HepG2 (cell line): Measurements from ENCODE around the gene KRTCAP3. TPM values are rescaled to one million over a fixed set of nuclear protein-coding genes. Genes with fewer than 3 reads are reported as not detected.
A peak's percentile ranks its signal among the peaks of the same experiment; 100 is the strongest.

Experiments used
- CREB3 ChIP-seq: sonication (generic); formaldehyde crosslinking; IDR thresholded peaks from 2 replicates; pipeline ENCODE4 v1.5.0; 2020; ENCODE audit warnings: missing genetic modification reagents
- NCOR1 ChIP-seq: fragments of 200-600 bp; sonication (generic); IDR thresholded peaks from 2 replicates; pipeline ENCODE4 v1.7.0; 2017; ENCODE audit warnings: antibody characterized with exemption, low read length, borderline replicate concordance
- PAXIP1 ChIP-seq: sonication (generic); formaldehyde crosslinking; conservative IDR thresholded peaks from 2 replicates; pipeline ENCODE4 v1.4.0; 2020; ENCODE audit warnings: mild to moderate bottlenecking, missing genetic modification reagents, moderate library complexity
- SNAPC2 ChIP-seq: sonication (generic); formaldehyde crosslinking; IDR thresholded peaks from 2 replicates; pipeline ENCODE4 v1.8.1; 2022; ENCODE audit warnings: mild to moderate bottlenecking, missing genetic modification reagents
- ZBTB44 ChIP-seq: sonication (generic); formaldehyde crosslinking; IDR thresholded peaks from 2 replicates; pipeline ENCODE4 v1.4.0; 2020; ENCODE audit warnings: missing genetic modification reagents
- ZGPAT ChIP-seq: IDR thresholded peaks from 2 replicates; pipeline ENCODE4 v1.6.1; 2016; ENCODE audit warnings: mild to moderate bottlenecking
- ZNF362 ChIP-seq: sonication (generic); formaldehyde crosslinking; IDR thresholded peaks from 2 replicates; pipeline ENCODE4 v1.4.0; 2020; ENCODE audit warnings: missing genetic modification reagents, mild to moderate bottlenecking, borderline replicate concordance
- ZNF552 ChIP-seq: sonication (generic); formaldehyde crosslinking; IDR thresholded peaks from 2 replicates; pipeline ENCODE4 v1.9.0; 2022; ENCODE audit warnings: missing genetic modification reagents, mild to moderate bottlenecking, borderline replicate concordance
- ZNF614 ChIP-seq: IDR thresholded peaks from 2 replicates; pipeline ENCODE4 v1.6.1; 2018; ENCODE audit warnings: missing biosample characterization, missing genetic modification reagents, inconsistent platforms, borderline replicate concordance
- ZNF629 ChIP-seq: sonication (generic); formaldehyde crosslinking; conservative IDR thresholded peaks from 2 replicates; pipeline ENCODE4 v1.5.0; 2020; ENCODE audit warnings: missing genetic modification reagents
- ZNF644 ChIP-seq: IDR thresholded peaks from 2 replicates; pipeline ENCODE4 v1.6.1; 2016; ENCODE audit warnings: low read depth
- ZNF670 ChIP-seq: sonication (generic); formaldehyde crosslinking; IDR thresholded peaks from 2 replicates; pipeline ENCODE4 v1.8.0; 2022; ENCODE audit warnings: mild to moderate bottlenecking, missing genetic modification reagents, borderline replicate concordance
- ZNF672 ChIP-seq: sonication (generic); formaldehyde crosslinking; IDR thresholded peaks from 2 replicates; pipeline ENCODE4 v1.8.1; 2022; ENCODE audit warnings: missing genetic modification reagents
- ZNF674 ChIP-seq: sonication (generic); formaldehyde crosslinking; IDR thresholded peaks from 2 replicates; pipeline ENCODE4 v1.5.0; 2020; ENCODE audit warnings: low read depth, mild to moderate bottlenecking, missing genetic modification reagents
- polyA plus RNA-seq, 8 experiments: library from polyadenylated mRNA; depleted of rRNA in 3 of 8; stranded (reverse) in 7 of 8; unstranded in 1 of 8; fragments of >200 nt; fragmentation: Illumina TruSeq in 4 of 8; extraction: Trizol in 4 of 8; gene quantifications; 2 replicates each; pipeline versions ENCODE4 v1.2.1 to v1.2.3, GENCODE V29; 2011 to 2016; ENCODE audit warnings: low read depth in 4 of 8, missing spikeins in 1 of 8, mixed read lengths in 1 of 8; ENCODE audit not compliant: insufficient read depth in 1 of 8
- total RNA-seq, 5 experiments: library from RNA; depleted of rRNA; stranded (reverse); fragments of >200 nt; fragmentation: Illumina TruSeq; extraction: Trizol; gene quantifications; 2 replicates each; pipeline ENCODE4 v1.2.3, GENCODE V29; 2016; ENCODE audit warnings: low read depth in 1 of 5

The KRTCAP3 gene
- total and polyA plus RNA-seq, 2 of the 13 experiments (the other 11 are each of a cell fraction or from before 2014, with no cell fraction given), result 2.1 to 4.5 TPM

GRCh38 chr2:27412419-27413152 lies 29.6 kb upstream of the KRTCAP3 start (continued):
- TF ChIP-seq ZNF614 (CRISPR knock-in tag) (peak; percentile 62; the same call in 1 of the 2 replicates), NCOR1 (peak; percentile 82), ZNF629 (CRISPR knock-in tag) (no peak), ZNF672 (CRISPR knock-in tag) (no peak), SNAPC2 (no peak), ZGPAT (CRISPR knock-in tag) (0 out of 2 replicates have a peak, but pooled peaks have one; percentile 43), ZNF644 (peak; percentile 70; the same call in 1 of the 2 replicates), ZNF552 (CRISPR knock-in tag) (no peak), ZNF362 (CRISPR knock-in tag) (peak; percentile 94), ZNF670 (CRISPR knock-in tag) (peak; percentile 48; the same call in 1 of the 2 replicates), ZNF674 (CRISPR knock-in tag) (no peak), CREB3 (CRISPR knock-in tag) (no peak), PAXIP1 (CRISPR knock-in tag) (peak; percentile 67), ZBTB44 (CRISPR knock-in tag) (no peak)
